AG08395 (cell line): ENCODE results near the gene AEBP1.

ENCODE experiments used
- DNase-seq: peaks from one replicate; pipeline ENCODE4 v3.0.0; 2012; ENCODE audit warnings: mixed read lengths, low spot score

Gene AEBP1

GRCh38 chr7:44103923-44104859 is at the start of gene AEBP1:
TSS of gene AEBP1 (plus strand) at chr7:44104345. CDS start at chr7:44104666, 321 bp downstream.
- DNase-seq, result peak; percentile 38

- no peak for DNase-seq
Measured at GRCh38 chr7:44056681-44057080, 47.5 kb upstream of the AEBP1 start.

DNA sequence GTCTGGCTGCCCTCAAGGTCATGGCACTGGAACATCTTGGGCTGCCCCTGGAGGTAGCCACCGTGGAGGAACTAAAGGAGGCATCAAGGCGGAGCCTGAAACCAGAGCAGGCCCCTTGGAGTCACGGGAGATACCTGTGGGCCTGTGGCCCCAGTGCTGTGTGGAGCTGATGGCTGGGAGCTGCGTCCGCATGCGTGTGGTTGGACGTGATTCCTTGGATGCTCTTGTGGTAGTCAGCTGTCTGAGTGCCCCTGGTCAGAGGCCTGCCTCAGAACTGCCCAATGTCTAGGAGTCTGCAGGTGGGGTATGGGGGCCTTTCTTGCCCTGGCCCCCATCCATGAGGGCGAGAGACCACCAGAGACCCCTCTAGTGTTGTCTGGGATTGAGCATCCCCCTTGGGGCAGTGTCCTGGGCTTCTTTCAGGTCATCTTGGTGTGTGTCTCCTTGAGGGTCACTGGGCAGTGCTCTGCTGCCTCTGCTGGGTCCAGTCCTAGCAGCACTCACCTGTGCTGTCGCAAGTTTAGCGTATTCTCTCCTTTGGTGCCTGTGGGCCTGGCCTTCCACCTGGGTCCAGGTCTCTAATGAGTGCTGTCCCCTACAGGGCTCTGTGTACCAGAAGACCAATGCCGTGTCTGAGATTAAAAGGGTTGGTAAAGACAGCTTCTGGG is 46.8 kb upstream of the AEBP1 start:
- no peak for DNase-seq

DNA sequence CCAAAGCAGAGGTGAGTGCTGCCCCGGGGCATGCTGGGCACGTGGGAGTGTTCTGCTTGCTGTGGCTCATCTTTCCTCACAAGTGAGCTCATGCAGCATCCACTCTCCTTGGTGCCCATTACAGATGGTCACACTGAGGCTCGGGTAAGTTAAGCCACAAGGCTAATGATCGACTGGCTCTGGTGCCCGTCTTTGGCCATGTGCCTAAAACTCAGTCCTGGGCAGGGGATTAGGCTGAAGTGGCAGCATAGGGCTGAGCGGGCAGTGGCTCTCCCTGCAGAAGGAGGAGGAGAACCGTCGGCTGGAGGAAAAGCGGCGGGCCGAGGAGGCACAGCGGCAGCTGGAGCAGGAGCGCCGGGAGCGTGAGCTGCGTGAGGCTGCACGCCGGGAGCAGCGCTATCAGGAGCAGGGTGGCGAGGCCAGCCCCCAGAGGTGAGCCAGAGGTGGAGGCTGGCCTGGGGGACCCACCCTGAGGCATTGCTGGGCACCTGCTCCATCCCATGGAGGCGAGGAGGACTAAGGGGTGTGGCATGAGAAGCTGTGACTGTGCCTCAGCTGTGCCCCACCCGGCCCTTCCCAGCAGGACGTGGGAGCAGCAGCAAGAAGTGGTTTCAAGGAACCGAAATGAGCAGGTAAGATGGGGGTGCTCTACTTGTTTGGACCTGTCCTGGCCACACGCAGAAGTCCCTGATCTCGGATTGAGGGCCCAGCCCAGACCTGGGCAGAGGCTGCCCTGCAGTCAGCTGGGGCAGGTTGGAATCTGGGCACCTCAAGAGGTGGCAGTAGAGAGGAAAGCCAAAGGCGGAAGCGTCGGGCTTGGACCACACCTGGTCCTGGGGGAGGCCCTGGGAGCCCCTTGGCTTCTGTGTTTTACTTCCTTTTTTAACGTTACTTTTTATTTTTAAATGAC is 46.0 kb upstream of the AEBP1 start:
- DNase-seq, result no peak

- no peak for DNase-seq
Measured at GRCh38 chr7:44058759-44059218, 45.4 kb upstream of the AEBP1 start.

DNA sequence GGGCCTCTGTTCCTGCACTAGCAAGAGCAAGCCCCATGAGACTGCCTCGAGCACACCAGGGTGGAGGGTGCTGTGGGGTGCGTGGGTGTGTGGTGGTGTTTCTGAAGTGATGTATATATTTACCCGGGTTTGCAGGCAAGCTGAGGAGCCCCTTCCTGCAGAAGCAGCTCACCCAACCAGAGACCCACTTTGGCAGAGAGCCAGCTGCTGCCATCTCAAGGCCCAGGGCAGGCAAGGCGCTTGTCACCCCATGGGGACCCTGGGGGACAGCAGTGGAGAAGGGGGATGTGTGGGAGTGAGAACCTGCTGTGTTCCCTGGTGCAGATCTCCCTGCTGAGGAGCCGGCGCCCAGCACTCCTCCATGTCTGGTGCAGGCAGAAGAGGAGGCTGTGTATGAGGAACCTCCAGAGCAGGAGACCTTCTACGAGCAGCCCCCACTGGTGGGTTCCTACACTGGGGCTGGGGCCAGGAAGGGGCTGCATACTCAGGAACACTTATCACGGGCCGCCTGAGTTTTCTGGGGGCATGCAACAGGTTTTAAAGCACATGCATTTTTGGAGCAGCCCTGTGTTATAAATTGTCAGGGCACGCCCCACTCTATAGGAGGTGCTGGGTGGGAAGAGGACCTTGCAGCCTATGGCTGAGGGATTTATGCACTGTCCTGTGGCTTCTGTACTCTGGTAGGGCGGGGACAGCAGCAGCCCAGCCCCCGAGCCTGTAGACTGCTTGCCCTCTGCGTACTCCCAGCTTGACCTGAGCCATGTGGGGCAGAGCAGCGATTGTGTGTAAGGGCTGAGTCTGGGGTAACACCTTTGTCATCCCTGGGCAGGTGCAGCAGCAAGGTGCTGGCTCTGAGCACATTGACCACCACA is 44.7 kb upstream of the AEBP1 start:
- no peak for DNase-seq

GRCh38 chr7:44060091-44060947 is 43.8 kb upstream of the AEBP1 start:
- DNase-seq, result no peak

DNA sequence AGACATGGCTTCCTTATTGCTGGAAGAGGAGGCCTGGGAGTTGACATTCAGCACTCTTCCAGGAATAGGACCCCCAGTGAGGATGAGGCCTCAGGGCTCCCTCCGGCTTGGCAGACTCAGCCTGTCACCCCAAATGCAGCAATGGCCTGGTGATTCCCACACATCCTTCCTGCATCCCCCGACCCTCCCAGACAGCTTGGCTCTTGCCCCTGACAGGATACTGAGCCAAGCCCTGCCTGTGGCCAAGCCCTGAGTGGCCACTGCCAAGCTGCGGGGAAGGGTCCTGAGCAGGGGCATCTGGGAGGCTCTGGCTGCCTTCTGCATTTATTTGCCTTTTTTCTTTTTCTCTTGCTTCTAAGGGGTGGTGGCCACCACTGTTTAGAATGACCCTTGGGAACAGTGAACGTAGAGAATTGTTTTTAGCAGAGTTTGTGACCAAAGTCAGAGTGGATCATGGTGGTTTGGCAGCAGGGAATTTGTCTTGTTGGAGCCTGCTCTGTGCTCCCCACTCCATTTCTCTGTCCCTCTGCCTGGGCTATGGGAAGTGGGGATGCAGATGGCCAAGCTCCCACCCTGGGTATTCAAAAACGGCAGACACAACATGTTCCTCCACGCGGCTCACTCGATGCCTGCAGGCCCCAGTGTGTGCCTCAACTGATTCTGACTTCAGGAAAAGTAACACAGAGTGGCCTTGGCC is 43.0 kb upstream of the AEBP1 start:
- DNase-seq, result no peak

DNA sequence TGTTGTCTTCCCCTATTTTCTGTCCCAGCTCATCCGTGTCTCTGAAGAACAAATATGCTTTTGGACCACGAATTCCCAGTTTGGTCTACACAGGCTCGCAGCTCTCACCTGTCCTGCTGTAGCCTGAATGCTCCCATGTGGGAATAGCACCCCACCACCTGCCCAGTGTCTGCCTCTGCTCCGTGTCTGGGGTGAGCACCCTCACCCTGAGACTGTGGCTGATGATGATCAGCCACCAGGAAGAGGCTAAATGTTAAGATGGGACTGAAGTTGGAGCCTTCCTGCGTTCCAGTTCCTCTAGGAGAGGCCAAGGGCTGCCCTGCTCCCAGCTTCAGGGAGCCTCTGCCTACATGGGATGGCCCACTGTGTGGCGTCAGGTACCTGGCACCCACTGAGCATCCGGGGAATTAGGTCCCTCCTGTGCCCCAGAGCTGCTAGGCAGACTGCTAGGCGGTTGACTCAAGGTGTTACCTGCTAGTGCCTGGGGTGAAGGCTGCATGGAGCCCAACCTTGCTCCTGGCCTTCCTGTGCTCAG is 42.4 kb upstream of the AEBP1 start:
- DNase-seq, result no peak

GRCh38 chr7:44062180-44062902 is 41.8 kb upstream of the AEBP1 start:
- no peak for DNase-seq

DNA sequence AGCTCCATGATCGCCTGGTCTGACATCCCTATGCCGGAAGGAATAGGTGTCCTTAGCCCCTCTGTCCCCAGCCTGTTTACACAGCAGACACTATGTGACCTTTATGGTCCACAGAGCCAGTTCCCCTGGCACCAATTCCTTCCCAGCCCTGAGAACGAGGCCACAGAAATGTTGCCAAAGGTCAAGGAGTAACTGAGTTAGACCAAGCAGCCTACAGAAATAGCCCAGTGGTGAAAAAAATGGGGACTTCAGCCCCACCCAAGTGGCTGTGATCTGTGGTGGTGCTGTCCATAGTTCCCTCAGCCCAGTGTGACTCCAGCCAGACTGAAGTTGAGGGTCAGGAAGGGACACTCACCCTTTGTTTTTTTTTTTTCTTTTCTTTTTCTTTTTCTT is 41.2 kb upstream of the AEBP1 start:
- DNase-seq, result no peak

DNA sequence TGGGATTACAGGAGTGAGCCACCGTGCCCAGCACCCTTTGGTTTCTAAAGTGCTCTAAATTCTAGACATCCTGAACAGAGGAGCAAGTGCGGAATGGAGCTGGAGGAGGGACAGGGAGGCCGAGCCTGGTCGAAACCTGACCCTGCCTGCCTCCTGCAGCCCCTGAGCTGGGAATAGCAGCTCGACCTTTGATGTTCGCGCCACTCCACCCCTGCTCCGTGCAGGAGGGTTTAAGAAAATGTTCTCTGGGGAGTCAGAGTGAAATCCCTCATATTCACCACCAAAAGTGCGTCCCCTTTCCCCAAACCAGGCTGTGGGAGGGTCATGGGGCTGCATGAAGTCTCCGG is 40.6 kb upstream of the AEBP1 start:
- DNase-seq, result no peak

DNA sequence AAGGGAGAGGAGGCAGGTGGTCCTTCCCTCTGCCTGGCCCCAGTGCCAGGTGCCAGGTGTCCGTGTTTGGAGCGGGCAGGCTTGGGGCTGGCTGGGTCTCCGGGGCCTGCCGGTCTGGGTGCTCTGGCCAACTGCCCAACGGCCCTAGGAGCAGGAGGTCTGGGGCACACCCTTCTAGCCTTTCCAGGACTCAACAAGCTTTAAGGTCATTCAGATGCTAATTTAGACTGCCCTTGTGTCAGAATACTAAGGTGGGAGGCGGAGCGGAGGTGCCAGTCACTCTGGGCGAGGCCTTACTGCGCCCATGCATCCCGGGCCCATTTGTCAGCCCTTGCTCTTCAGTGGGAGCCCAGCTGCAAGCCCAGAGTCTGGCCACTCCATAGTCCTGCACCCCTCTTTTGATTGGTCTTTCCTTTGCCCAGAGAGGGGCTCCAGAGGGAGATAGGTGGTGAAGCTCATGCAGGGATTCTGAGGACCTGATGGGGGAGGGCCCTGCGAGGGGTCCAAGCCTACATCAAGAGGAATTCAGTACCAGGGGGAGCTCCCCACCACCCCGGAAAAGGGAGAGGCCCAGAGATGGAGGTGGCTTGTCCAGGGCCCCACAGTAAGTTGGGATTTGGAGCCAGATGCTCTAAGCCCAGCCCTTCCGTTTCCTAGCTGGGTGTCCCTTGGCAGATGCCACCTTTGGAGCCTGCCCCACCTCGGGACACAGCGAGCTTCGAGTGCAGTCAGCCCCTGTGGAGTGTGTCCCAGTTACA is 40.1 kb upstream of the AEBP1 start:
- DNase-seq, result no peak

DNA sequence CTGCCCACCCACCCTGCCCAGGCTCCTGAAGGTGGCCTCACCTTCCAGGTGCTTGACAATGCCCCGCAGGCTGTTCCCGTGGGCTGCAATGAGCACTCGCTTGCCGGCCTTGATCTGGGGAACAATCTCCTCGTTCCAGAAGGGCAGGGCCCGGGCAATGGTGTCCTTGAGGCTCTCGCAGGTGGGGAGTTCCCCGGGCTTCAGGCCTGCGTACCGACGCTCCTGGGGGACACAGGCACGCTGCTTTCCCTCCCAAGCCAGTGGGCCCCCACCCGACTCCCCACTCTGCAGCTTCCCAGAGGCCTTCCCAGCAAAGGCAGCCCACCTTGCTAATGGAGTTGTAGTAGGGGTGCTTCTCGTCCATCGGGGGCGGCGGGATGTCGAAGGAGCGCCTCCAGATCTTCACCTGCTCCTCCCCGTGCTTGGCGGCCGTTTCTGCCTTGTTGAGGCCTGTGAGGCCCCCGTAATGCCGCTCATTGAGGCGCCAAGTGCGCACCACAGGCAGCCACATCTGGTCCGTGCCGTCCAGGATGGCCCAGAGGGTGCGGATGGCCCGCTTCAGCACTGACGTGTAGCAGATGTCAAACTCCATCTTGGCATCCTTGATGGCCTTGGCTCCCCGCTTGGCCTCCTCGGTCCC is 39.2 kb upstream of the AEBP1 start:
- no peak for DNase-seq

GRCh38 chr7:44065431-44066110 is 38.6 kb upstream of the AEBP1 start, which contains the start of gene PGAM2:
TSS of gene PGAM2 (minus strand) at chr7:44065567. CDS start at chr7:44065529, 38 bp downstream.
- DNase-seq, result no peak

DNA sequence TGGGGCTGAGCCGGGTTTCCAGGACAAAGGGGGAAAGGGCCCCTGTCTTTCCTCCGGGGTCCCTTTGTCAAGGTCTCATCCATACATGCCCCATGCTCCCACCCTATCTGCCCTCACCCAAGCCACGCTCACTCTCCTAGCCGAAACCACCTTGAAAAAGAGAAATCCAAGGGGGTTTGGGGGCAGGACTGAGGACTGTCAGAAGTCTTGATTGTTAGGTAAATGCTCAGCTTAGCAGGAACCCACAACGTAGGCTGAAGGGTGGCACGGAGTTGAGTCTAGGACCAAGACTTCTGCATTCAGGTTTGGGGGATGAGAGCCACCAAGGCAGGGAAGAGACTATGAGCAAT is 38.1 kb upstream of the AEBP1 start:
- DNase-seq, result no peak
